H1 (cell line): Measurements from ENCODE around the gene SGCD. TPM values are rescaled to one million over a fixed set of nuclear protein-coding genes. Genes with fewer than 3 reads are reported as not detected.

Experiments used
- JUND ChIP-seq: IDR thresholded peaks from 2 replicates; pipeline ENCODE4 v1.6.1; 2011; ENCODE audit warnings: mild to moderate bottlenecking, improper control_type of control experiment, low read length
- SP2 ChIP-seq: IDR thresholded peaks from 2 replicates; pipeline ENCODE4 v1.6.1; 2012; ENCODE audit warnings: mild to moderate bottlenecking, low read length, inconsistent platforms
- SRF ChIP-seq: IDR thresholded peaks from 2 replicates; pipeline ENCODE4 v1.6.1; 2011; ENCODE audit warnings: mild to moderate bottlenecking, low read depth, low read length, moderate library complexity
- polyA plus RNA-seq, 7 experiments: library from polyadenylated mRNA; depleted of rRNA in 3 of 7; stranded (reverse) in 5 of 7; unstranded in 2 of 7; fragments of >200 nt in 5 of 7; fragments of 200-250 nt in 2 of 7; gene quantifications; 1 replicate in 5 of 7; 2 replicates in 1 of 7; 4 replicates in 1 of 7; pipeline versions ENCODE4 v1.2.1 to v1.2.3, GENCODE V29; 2011 to 2013; ENCODE audit warnings: missing spikeins in 2 of 7, mixed read lengths in 2 of 7
- total RNA-seq: library from RNA; stranded (reverse); fragmentation: NEBNext Ultra II Directional; extraction: Animal tissue kit (Norgen Biotek cat#: 25700); gene quantifications from 2 replicates; pipeline ENCODE4 v1.2.1, GENCODE V29; 2021
- TF ChIP-seq, protein P1 (sequence below): IDR thresholded peaks from 2 replicates; pipeline ENCODE4 v1.6.1; 2012; ENCODE audit warnings: inconsistent platforms

SGCD gene
- total and polyA plus RNA-seq, 2 of the 8 experiments (the other 6 are each of a cell fraction or from before 2014, with no cell fraction given) = 0.04 to 0.08 TPM

- TF ChIP-seq JUND = no peak
- no peak for TF ChIP-seq SP2
- TF ChIP-seq SRF = no peak
- TF ChIP-seq, protein P1, sequence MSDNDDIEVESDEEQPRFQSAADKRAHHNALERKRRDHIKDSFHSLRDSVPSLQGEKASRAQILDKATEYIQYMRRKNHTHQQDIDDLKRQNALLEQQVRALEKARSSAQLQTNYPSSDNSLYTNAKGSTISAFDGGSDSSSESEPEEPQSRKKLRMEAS = no peak
Observed at GRCh38 chr5:156438076-156438475, 111.1 kb downstream of the SGCD start (continued).
